ENCODE results near the gene LRMDA. TPM values are rescaled to one million over a fixed set of nuclear protein-coding genes. Genes with fewer than 3 reads are reported as not detected.

Gene LRMDA
- total RNA-seq, 1 donor from 2014 or later: 19.4 TPM

- Mint-ChIP-seq H3K9me3 (ENCODE audit: unreplicated experiment) (no peaks in the 10 kb centered on the region), H3K4me3 (ENCODE audit: unreplicated experiment) (no peak overlapping the region), H3K27me3 (ENCODE audit: unreplicated experiment) (peaks cover 2% of the 10 kb centered on the region), H3K4me1 (ENCODE audit: unreplicated experiment) (peaks cover 8% of the 10 kb centered on the region), H3K36me3 (ENCODE audit: low read depth, unreplicated experiment) (no peaks in the 10 kb centered on the region), H3K27ac (ENCODE audit: unreplicated experiment) (no peak overlapping the region)
- no peak for TF ChIP-seq CTCF (IDR thresholded peaks at IDR 0.05; ENCODE audit: unreplicated experiment)
- DNase-seq (ENCODE audit: low spot score): no peak
Measured at GRCh38 chr10:76024460-76025123, 593.2 kb downstream of the LRMDA start.

- peaks cover 8% of the 10 kb centered on the region for H3K4me1 Mint-ChIP-seq (ENCODE audit: unreplicated experiment)
- no peak for DNase-seq (ENCODE audit: low spot score)
- no peak for TF ChIP-seq CTCF (IDR thresholded peaks at IDR 0.05; ENCODE audit: unreplicated experiment)
- no peaks in the 10 kb centered on the region for H3K36me3 Mint-ChIP-seq (ENCODE audit: low read depth, unreplicated experiment)
- H3K27ac Mint-ChIP-seq (ENCODE audit: unreplicated experiment): no peak overlapping the region
- H3K4me3 Mint-ChIP-seq (ENCODE audit: unreplicated experiment): no peak overlapping the region
- no peaks in the 10 kb centered on the region for H3K9me3 Mint-ChIP-seq (ENCODE audit: unreplicated experiment)
- peaks cover 2% of the 10 kb centered on the region for H3K27me3 Mint-ChIP-seq (ENCODE audit: unreplicated experiment)
Measured at GRCh38 chr10:76025124-76025477, 593.7 kb downstream of the LRMDA start.

GRCh38 chr10:76026176-76026771, 594.9 kb downstream of the LRMDA start:
- H3K9me3 Mint-ChIP-seq (ENCODE audit: unreplicated experiment): no peaks in the 10 kb centered on the region
- H3K4me3 Mint-ChIP-seq (ENCODE audit: unreplicated experiment): no peak overlapping the region
- no peak overlapping the region for H3K27ac Mint-ChIP-seq (ENCODE audit: unreplicated experiment)
- no peak for TF ChIP-seq CTCF (IDR thresholded peaks at IDR 0.05; ENCODE audit: unreplicated experiment)
- peaks cover 2% of the 10 kb centered on the region for H3K27me3 Mint-ChIP-seq (ENCODE audit: unreplicated experiment)
- H3K36me3 Mint-ChIP-seq (ENCODE audit: low read depth, unreplicated experiment): no peaks in the 10 kb centered on the region
- no peak for DNase-seq (ENCODE audit: low spot score)
- H3K4me1 Mint-ChIP-seq (ENCODE audit: unreplicated experiment): peaks cover 8% of the 10 kb centered on the region

GRCh38 chr10:76026905-76027304, 595.5 kb downstream of the LRMDA start:
- no peak overlapping the region for H3K4me3 Mint-ChIP-seq (ENCODE audit: unreplicated experiment)
- peaks cover 4% of the 10 kb centered on the region for H3K27me3 Mint-ChIP-seq (ENCODE audit: unreplicated experiment)
- H3K9me3 Mint-ChIP-seq (ENCODE audit: unreplicated experiment): no peaks in the 10 kb centered on the region
- no peaks in the 10 kb centered on the region for H3K36me3 Mint-ChIP-seq (ENCODE audit: low read depth, unreplicated experiment)
- no peak for TF ChIP-seq CTCF (IDR thresholded peaks at IDR 0.05; ENCODE audit: unreplicated experiment)
- no peak for DNase-seq (ENCODE audit: low spot score)
- peaks cover 8% of the 10 kb centered on the region for H3K4me1 Mint-ChIP-seq (ENCODE audit: unreplicated experiment)
- no peak overlapping the region for H3K27ac Mint-ChIP-seq (ENCODE audit: unreplicated experiment)

GRCh38 chr10:76029782-76030181, 598.4 kb downstream of the LRMDA start:
- Mint-ChIP-seq H3K36me3 (ENCODE audit: low read depth, unreplicated experiment) (no peaks in the 10 kb centered on the region), H3K9me3 (ENCODE audit: unreplicated experiment) (no peaks in the 10 kb centered on the region), H3K27me3 (ENCODE audit: unreplicated experiment) (peaks cover 8% of the 10 kb centered on the region), H3K27ac (ENCODE audit: unreplicated experiment) (no peak overlapping the region), H3K4me3 (ENCODE audit: unreplicated experiment) (no peak overlapping the region), H3K4me1 (ENCODE audit: unreplicated experiment) (peaks cover 18% of the 10 kb centered on the region)
- no peak for TF ChIP-seq CTCF (IDR thresholded peaks at IDR 0.05; ENCODE audit: unreplicated experiment)
- no peak for DNase-seq (ENCODE audit: low spot score)
